Progenitor cell of endocrine pancreas (in vitro differentiated cells): ENCODE measurements around the gene RFNG. TPM values are rescaled to one million over a fixed set of nuclear protein-coding genes. Genes with fewer than 3 reads are reported as not detected.

Experiments used
- DNase-seq: peaks from one replicate; pipeline ENCODE4 v3.0.0; 2021; ENCODE audit warnings: low spot score; ENCODE audit not compliant: unreplicated experiment
- H3K27ac Mint-ChIP-seq: 2 replicates; pipeline ENCODE4 v1.8.0; 2021; ENCODE audit warnings: mild to moderate bottlenecking, moderate library complexity, mixed read lengths
- H3K27me3 Mint-ChIP-seq: 2 replicates; pipeline ENCODE4 v1.8.0; 2021; ENCODE audit warnings: mixed read lengths
- H3K36me3 Mint-ChIP-seq: 2 replicates; pipeline ENCODE4 v1.8.0; 2022; ENCODE audit warnings: mixed read lengths; ENCODE audit not compliant: insufficient read depth
- H3K4me1 Mint-ChIP-seq: 2 replicates; pipeline ENCODE4 v1.8.0; 2021; ENCODE audit warnings: low read depth, mixed read lengths
- H3K4me3 Mint-ChIP-seq: 2 replicates; pipeline ENCODE4 v1.8.0; 2021; ENCODE audit warnings: low read depth, mild to moderate bottlenecking, moderate library complexity, mixed read lengths
- H3K9me3 Mint-ChIP-seq: 2 replicates; pipeline ENCODE4 v1.8.0; 2021; ENCODE audit warnings: low read depth, mixed read lengths
- CTCF ChIP-seq: fragments of 200-600 bp; sonication (generic); IDR thresholded peaks from one replicate; pipeline ENCODE4 v1.5.0; 2021; ENCODE audit warnings: antibody characterized with exemption, mild to moderate bottlenecking; ENCODE audit not compliant: unreplicated experiment
- total RNA-seq: library from RNA; stranded (reverse); gene quantifications from 2 replicates; pipeline ENCODE4 v1.2.1, GENCODE V29; 2021

The RFNG gene
- total RNA-seq, 1 donor from 2014 or later = 65.5 TPM

DNA sequence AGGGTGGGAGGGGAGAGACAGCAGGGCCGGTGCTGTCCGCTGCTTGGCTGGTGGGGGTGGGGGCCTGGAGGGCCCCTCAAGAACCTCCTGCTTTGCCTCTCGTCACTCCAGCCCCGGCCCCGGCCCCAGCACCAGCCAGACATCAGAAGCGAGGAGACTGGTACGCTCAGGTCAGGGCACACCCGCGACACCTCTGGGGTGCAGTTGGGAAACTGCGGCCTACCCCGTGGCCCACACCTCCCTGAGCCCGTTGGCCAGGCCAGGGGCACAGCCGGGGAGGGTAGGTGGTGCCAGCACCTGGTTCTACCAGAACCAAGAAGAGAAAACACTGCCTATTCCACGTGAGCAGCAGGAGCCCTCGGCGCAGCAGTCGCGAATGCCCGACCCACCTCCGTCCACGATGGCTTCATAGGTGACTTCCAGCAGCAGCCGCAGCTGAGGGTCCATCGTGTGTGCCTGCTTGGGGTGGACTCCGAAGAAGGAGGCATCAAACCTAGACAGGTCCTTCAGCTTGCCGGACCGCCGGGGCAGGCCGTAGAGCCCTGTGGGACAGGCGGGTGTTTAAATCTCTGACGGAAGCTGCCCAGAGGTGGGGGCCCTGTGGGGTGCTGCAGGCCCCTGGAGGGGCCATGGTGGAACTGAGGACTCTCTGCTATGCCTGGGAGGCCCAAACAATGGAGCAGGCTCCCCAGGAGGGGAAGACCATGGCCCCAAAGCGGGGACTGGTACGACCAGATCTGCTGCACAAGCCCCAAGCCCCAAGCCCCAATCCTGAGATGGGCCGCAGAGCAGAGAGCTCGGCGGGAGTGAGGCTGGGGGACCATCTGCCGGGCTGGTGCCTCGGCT lies 43.5 kb upstream of the RFNG start:
- no peaks in the 10 kb centered on the region for H3K9me3 Mint-ChIP-seq
- no peak overlapping the region for H3K27ac Mint-ChIP-seq
- no peak for TF ChIP-seq CTCF
- peaks cover 5% of the 10 kb centered on the region for H3K4me1 Mint-ChIP-seq
- H3K4me3 Mint-ChIP-seq = peak overlapping the region; percentile 66
- peaks cover 2% of the 10 kb centered on the region for H3K36me3 Mint-ChIP-seq
- no peak for DNase-seq
- H3K27me3 Mint-ChIP-seq = no peaks in the 10 kb centered on the region

DNA sequence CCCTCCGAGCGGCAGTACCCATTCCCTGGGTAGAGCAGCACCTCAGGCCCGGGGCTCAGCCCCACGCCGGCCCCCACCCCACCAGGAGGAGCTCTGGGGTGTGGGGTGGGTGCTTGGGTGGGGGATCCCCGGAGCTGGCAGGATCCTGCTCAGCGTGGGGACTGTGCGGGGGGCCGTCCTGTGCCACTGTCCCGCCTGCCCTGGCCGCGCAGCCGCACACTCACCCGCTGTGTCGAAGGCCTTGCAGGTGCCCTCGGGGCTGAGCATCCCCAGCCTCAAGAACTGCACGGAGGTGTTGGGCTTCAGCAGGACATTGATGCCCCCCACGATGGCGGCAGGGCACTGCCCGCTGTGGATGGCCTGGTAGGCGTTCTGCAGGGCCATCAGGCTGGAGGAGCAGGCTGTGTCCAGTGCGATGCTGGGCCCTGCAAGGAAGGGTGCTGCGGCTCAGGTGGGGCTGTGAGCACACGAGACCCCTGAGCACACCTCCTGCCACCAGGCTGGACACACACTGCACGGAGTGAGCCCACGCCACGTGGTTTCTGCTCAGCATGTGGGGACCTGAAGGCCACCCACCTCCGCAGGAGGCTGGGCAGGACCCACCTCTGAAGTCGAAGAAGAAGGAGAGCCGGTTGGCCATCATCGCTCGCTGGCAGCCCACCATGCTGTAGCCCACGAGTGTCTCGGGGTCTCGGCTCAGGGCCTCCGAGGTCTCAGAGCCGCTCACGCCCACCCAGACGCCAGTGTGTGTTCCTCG lies 41.6 kb upstream of the RFNG start:
- H3K27me3 Mint-ChIP-seq = no peaks in the 10 kb centered on the region
- no peaks in the 10 kb centered on the region for H3K36me3 Mint-ChIP-seq
- DNase-seq = no peak
- no peaks in the 10 kb centered on the region for H3K9me3 Mint-ChIP-seq
- H3K4me1 Mint-ChIP-seq = peaks cover 1% of the 10 kb centered on the region
- TF ChIP-seq CTCF = no peak
- H3K4me3 Mint-ChIP-seq = no peak overlapping the region
- H3K27ac Mint-ChIP-seq = no peak overlapping the region

DNA sequence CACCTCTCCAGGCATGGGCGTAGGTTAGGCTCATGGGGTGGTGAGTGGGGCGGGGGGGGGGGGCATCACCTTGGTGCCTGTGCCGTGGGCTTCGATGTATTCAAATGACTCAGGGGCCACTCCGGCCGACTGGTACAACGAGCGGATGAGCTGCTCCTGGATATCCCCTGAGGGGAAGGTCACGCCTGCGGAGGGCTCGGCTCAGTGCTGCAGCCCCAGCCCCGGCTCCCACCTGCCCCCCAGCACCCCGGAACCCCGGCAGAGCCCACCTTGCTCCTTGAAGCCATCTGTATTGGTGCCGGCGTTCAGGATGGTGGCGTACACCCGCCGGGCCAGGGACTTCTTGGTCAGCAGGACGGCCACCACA lies 41.0 kb upstream of the RFNG start:
- no peak overlapping the region for H3K4me3 Mint-ChIP-seq
- H3K4me1 Mint-ChIP-seq = peaks cover 1% of the 10 kb centered on the region
- H3K9me3 Mint-ChIP-seq = no peaks in the 10 kb centered on the region
- no peaks in the 10 kb centered on the region for H3K27me3 Mint-ChIP-seq
- H3K36me3 Mint-ChIP-seq = no peaks in the 10 kb centered on the region
- no peak for TF ChIP-seq CTCF
- H3K27ac Mint-ChIP-seq = no peak overlapping the region
- DNase-seq = no peak

DNA sequence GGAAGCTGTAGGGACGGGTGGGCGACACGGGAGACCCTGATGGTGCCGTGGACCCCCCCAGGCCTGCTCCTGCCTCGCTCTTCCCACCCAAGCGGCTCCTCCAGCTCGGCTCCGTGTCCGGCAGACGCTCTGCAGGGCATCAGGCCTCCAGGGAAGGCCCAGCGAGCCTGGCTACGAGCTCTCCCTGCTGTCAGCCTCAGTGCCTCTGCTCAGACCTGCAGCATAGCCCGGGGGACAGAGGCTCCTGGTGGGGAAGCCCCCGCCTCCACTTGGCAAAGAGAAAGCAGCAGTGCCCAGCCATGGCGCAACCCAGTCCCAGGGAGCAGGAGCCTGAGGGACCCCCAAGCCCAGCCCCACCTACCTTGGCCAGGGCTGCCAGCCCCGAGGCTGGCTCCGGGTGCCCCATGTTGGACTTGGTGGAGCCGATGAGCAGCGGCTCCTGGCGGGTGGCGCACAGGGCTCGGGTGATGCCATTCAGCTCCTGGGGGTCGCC lies 40.5 kb upstream of the RFNG start:
- Mint-ChIP-seq H3K4me3 (no peak overlapping the region), H3K27ac (no peak overlapping the region), H3K4me1 (peaks cover 1% of the 10 kb centered on the region), H3K27me3 (no peaks in the 10 kb centered on the region), H3K36me3 (no peaks in the 10 kb centered on the region), H3K9me3 (no peaks in the 10 kb centered on the region)
- no peak for DNase-seq
- TF ChIP-seq CTCF = no peak

GRCh38 chr17:82091264-82092066 lies 39.9 kb upstream of the RFNG start:
- TF ChIP-seq CTCF = no peak
- no peak overlapping the region for H3K4me3 Mint-ChIP-seq

More at GRCh38 chr17:82091264-82092066, 39.9 kb upstream of the RFNG start:
- H3K9me3 Mint-ChIP-seq = no peaks in the 10 kb centered on the region
- no peaks in the 10 kb centered on the region for H3K27me3 Mint-ChIP-seq
- no peak overlapping the region for H3K27ac Mint-ChIP-seq
- no peaks in the 10 kb centered on the region for H3K36me3 Mint-ChIP-seq
- no peak for DNase-seq
- peaks cover 1% of the 10 kb centered on the region for H3K4me1 Mint-ChIP-seq
